IMR-90 (cell line): ENCODE measurements around the gene CD7. TPM values are rescaled to one million over a fixed set of nuclear protein-coding genes. Genes with fewer than 3 reads are reported as not detected.

Experiments used
- ATAC-seq: fragments of 200-7000 bp; cut with Tn5 transposase; 2 replicates; pipeline ENCODE4 v1.9.1; 2020; ENCODE audit warnings: low read depth, mild to moderate bottlenecking, moderate library complexity
- BruUV-seq: library from RNA; stranded (reverse); fragments of 400-500 nt; replicated peaks from 2 replicates; lab custom pipeline; 2021; lab: Mats Ljungman, UMichigan
- CTCF ChIA-PET: fragments of 300-600 bp; formaldehyde crosslinking; extraction: SDS; loops from one replicate; lab custom pipeline; 2021; ENCODE audit warnings: antibody characterized with exemption; lab: Yijun Ruan, JAX
- POLR2A ChIA-PET: fragments of 300-600 bp; sonication (Branson Sonifier 250); formaldehyde crosslinking; loops from one replicate; lab custom pipeline; 2022; ENCODE audit warnings: antibody characterized with exemption; ENCODE audit not compliant: unreplicated experiment; lab: Charles Lee
- DNase-seq: peaks from one replicate; pipeline ENCODE4 v3.0.0; 2013
- H2AFZ ChIP-seq: replicated peaks from 2 replicates; pipeline ENCODE3; 2013; ENCODE audit warnings: low read length, mild to moderate bottlenecking; ENCODE audit not compliant: poor library complexity
- H2AK5ac ChIP-seq: 2 replicates; pipeline ENCODE4 v1.6.1; 2013; ENCODE audit warnings: low read depth, low read length, inconsistent platforms
- H2AK9ac ChIP-seq: replicated peaks from 2 replicates; pipeline ENCODE3; 2013; ENCODE audit warnings: mild to moderate bottlenecking, low read depth, low read length, moderate library complexity; ENCODE audit not compliant: poor library complexity
- H2BK120ac ChIP-seq: 2 replicates; pipeline ENCODE4 v1.6.1; 2013; ENCODE audit warnings: low read depth, low read length, inconsistent platforms
- H2BK15ac ChIP-seq: 3 replicates; pipeline ENCODE4 v1.6.1; 2013; ENCODE audit warnings: low read depth, low read length, inconsistent platforms
- H2BK20ac ChIP-seq: 2 replicates; pipeline ENCODE4 v1.6.1; 2013; ENCODE audit warnings: low read depth, mild to moderate bottlenecking, inconsistent platforms, low read length, moderate library complexity
- H2BK5ac ChIP-seq: 2 replicates; pipeline ENCODE4 v1.6.1; 2013; ENCODE audit warnings: mild to moderate bottlenecking, low read depth, low read length, inconsistent platforms; ENCODE audit not compliant: poor library complexity, severe bottlenecking
- H3K14ac ChIP-seq: replicated peaks from 2 replicates; pipeline ENCODE4 v1.6.1; 2013; ENCODE audit warnings: low read depth, low read length, inconsistent platforms
- H3K18ac ChIP-seq: 2 replicates; pipeline ENCODE4 v1.6.1; 2013; ENCODE audit warnings: low read depth, low read length, control low read depth
- H3K23ac ChIP-seq: 2 replicates; pipeline ENCODE4 v1.6.1; 2013; ENCODE audit warnings: low read depth, low read length, inconsistent platforms
- H3K27ac ChIP-seq: 2 replicates; pipeline ENCODE4 v1.5.1; 2013; ENCODE audit warnings: mild to moderate bottlenecking, control low read depth, low read length; ENCODE audit not compliant: insufficient read depth
- H3K27me3 ChIP-seq: 2 replicates; pipeline ENCODE4 v1.6.1; 2013; ENCODE audit warnings: low read length; ENCODE audit not compliant: control insufficient read depth, insufficient read depth
- H3K36me3 ChIP-seq: 2 replicates; pipeline ENCODE4 v1.6.1; 2013; ENCODE audit warnings: low read length, mixed read lengths; ENCODE audit not compliant: control insufficient read depth, insufficient read depth
- H3K4ac ChIP-seq: 2 replicates; pipeline ENCODE4 v1.6.1; 2013; ENCODE audit warnings: low read depth, low read length, inconsistent platforms
- H3K4me1 ChIP-seq: 2 replicates; pipeline ENCODE4 v1.6.1; 2013; ENCODE audit warnings: low read length, mixed read lengths; ENCODE audit not compliant: control insufficient read depth, insufficient read depth
- H3K4me2 ChIP-seq: 2 replicates; pipeline ENCODE4 v1.6.1; 2013; ENCODE audit warnings: low read depth, mild to moderate bottlenecking, control low read depth, low read length, moderate library complexity
- H3K4me3 ChIP-seq: 2 replicates; pipeline ENCODE4 v1.5.1; 2013; ENCODE audit warnings: low read depth, mild to moderate bottlenecking, control low read depth, low read length, moderate library complexity; ENCODE audit not compliant: insufficient read depth
- H3K56ac ChIP-seq: 2 replicates; pipeline ENCODE4 v1.6.1; 2013; ENCODE audit warnings: low read length, inconsistent platforms; ENCODE audit not compliant: insufficient read depth; ENCODE audit errors: extremely low read depth
- H3K79me1 ChIP-seq, 2 experiments: 2 replicates each; pipeline ENCODE4 v1.6.1; 2013; ENCODE audit warnings: low read length in 2 of 2, inconsistent platforms in 1 of 2, low read depth in 1 of 2
- H3K9ac ChIP-seq: 2 replicates; pipeline ENCODE4 v1.6.1; 2013; ENCODE audit warnings: low read depth, low read length, control low read depth
- H3K9me1 ChIP-seq: 2 replicates; pipeline ENCODE4 v1.6.1; 2013; ENCODE audit warnings: low read length, inconsistent platforms; ENCODE audit not compliant: insufficient read depth
- H3K9me3 ChIP-seq: 2 replicates; pipeline ENCODE4 v1.6.1; 2013; ENCODE audit warnings: low read length; ENCODE audit not compliant: control insufficient read depth, insufficient read depth
- H4K20me1 ChIP-seq: 2 replicates; pipeline ENCODE4 v1.6.1; 2013; ENCODE audit warnings: low read length, inconsistent platforms; ENCODE audit not compliant: insufficient read depth
- H4K5ac ChIP-seq: 2 replicates; pipeline ENCODE4 v1.6.1; 2013; ENCODE audit warnings: mild to moderate bottlenecking, low read depth, low read length, control low read depth
- H4K8ac ChIP-seq, 2 experiments: 2 replicates each; pipeline ENCODE4 v1.6.1; 2013; ENCODE audit warnings: low read depth in 2 of 2, low read length in 2 of 2, control low read depth in 1 of 2, inconsistent platforms in 1 of 2
- H4K91ac ChIP-seq: 2 replicates; pipeline ENCODE4 v1.6.1; 2013; ENCODE audit warnings: low read depth, low read length, inconsistent platforms; ENCODE audit not compliant: insufficient read depth
- BHLHE40 ChIP-seq: fragments of 150-350 bp; IDR thresholded peaks from 2 replicates; pipeline ENCODE4 v1.6.1; 2016; ENCODE audit warnings: mild to moderate bottlenecking, low read depth, low read length
- MAFK ChIP-seq: IDR thresholded peaks from 2 replicates; pipeline ENCODE4 v1.6.1; 2012; ENCODE audit warnings: low read depth, low read length, improper control_type of control experiment
- MAZ ChIP-seq: IDR thresholded peaks from 2 replicates; pipeline ENCODE4 v1.6.1; 2012; ENCODE audit warnings: low read depth, mild to moderate bottlenecking, low read length, improper control_type of control experiment, moderate library complexity, borderline replicate concordance
- POLR2A ChIP-seq: IDR thresholded peaks from 2 replicates; pipeline ENCODE4 v1.6.1; 2012; ENCODE audit warnings: mild to moderate bottlenecking, low read depth, low read length
- RAD21 ChIP-seq: IDR thresholded peaks from 2 replicates; pipeline ENCODE4 v1.6.1; 2012; ENCODE audit warnings: low read length, improper control_type of control experiment
- WGBS, 2 experiments: methylation state at CpG; one replicate each; pipeline versions ENCODE4 v1.1.5 to v1.1.7; 2013; ENCODE audit warnings: missing lambda C conversion rate in 2 of 2; ENCODE audit not compliant: insufficient read length in 1 of 2; ENCODE audit errors: extremely low coverage in 2 of 2; 5-methylcytosine and 5-hydroxymethylcytosine counted together
- dilution Hi-C: fragments of 300-500 bp; cut with HindIII; formaldehyde crosslinking; loops from one replicate; pipeline ENCODE4 v1.14.3; 2018; ENCODE audit warnings: low sequenced_read_pairs; ENCODE audit not compliant: unreplicated experiment
- in situ Hi-C: fragments of 300-500 bp; cut with MboI; formaldehyde crosslinking; loops from 3 replicates; pipeline ENCODE4 v1.14.3; 2019; ENCODE audit warnings: low sequenced_read_pairs, inconsistent platforms, mixed read lengths
- intact Hi-C: fragments of 100-400 bp; cut with micrococcal nuclease; formaldehyde crosslinking; loops from 2 replicates; pipeline ENCODE4 v1.10.0; 2022
- polyA plus RNA-seq, 3 experiments: library from polyadenylated mRNA; depleted of rRNA; stranded (reverse); fragments of >200 nt; gene quantifications; 2 replicates each; pipeline ENCODE4 v1.2.3, GENCODE V29; 2012; ENCODE audit warnings: low replicate concordance in 1 of 3
- total RNA-seq: library from RNA; depleted of rRNA; stranded (reverse); fragments of >200 nt; gene quantifications from 2 replicates; pipeline ENCODE4 v1.2.3, GENCODE V29; 2012

Gene CD7
- total and polyA plus RNA-seq, 2 of the 4 experiments (the other 2 are of a cell fraction): not detected

- Histone ChIP-seq H3K9ac (no peak overlapping the region), H3K56ac (no peak overlapping the region), H3K4me1 (peaks cover 17% of the 10 kb centered on the region), H2BK20ac (no peak overlapping the region), H2AK5ac (no peak overlapping the region), H3K36me3 (no peaks in the 10 kb centered on the region; the same call in 1 of the 2 replicates), H3K23ac (no peak overlapping the region), H3K9me1 (peaks cover 15% of the 10 kb centered on the region), H3K4ac (no peak overlapping the region), H2AK9ac (no peak overlapping the region), H3K14ac (no peak overlapping the region), H3K9me3 (no peaks in the 10 kb centered on the region), H2BK120ac (no peak overlapping the region), H4K20me1 (no peaks in the 10 kb centered on the region), H2BK15ac (no peak overlapping the region), H4K5ac (no peak overlapping the region), H4K91ac (no peak overlapping the region), H2AFZ (no peak overlapping the region), H3K27ac (no peak overlapping the region), H3K79me1 (peaks cover 2 to 12% of the 10 kb centered on the region in 2 experiments; a peak in 2 of 4 replicates), H4K8ac (no peak overlapping the region), H3K4me3 (no peak overlapping the region), H2BK5ac (no peak overlapping the region), H3K4me2 (no peak overlapping the region), H3K18ac (no peak overlapping the region), H3K27me3 (no peaks in the 10 kb centered on the region)
- POLR2A ChIA-PET: no interaction called here
- dilution Hi-C loops (no loop called here), intact Hi-C loops (no loop called here), in situ Hi-C loops (no loop called here)
- CTCF ChIA-PET: no interaction called here
- TF ChIP-seq MAZ (no peak), BHLHE40 (no peak), MAFK (no peak), RAD21 (no peak), POLR2A (no peak)
- ATAC-seq (no peak), DNase-seq (no peak)
- 70% methylated on average over 6 of the region's 12 CpGs; no CpG with 5 or more reads in 1 of the 2 experiments for WGBS, 2 experiments
- no TSS peak for BruUV-seq
Measured at GRCh38 chr17:82277851-82278250, 39.6 kb downstream of the CD7 start.
